Endothelial cell of umbilical vein (primary cell): Measurements from ENCODE around the gene OSBPL1A.

Experiments used
- CTCF ChIP-seq, 2 donors: IDR thresholded peaks; 1 replicate in 1 of 2; 2 replicates in 1 of 2; pipeline ENCODE4 v1.5.1; 2011; ENCODE audit warnings: low read length in 2 of 2, mild to moderate bottlenecking in 2 of 2, moderate library complexity in 2 of 2, control low read depth in 1 of 2, inconsistent platforms in 1 of 2, low read depth in 1 of 2; ENCODE audit not compliant: insufficient read depth in 1 of 2; ENCODE audit errors: extremely low read depth in 1 of 2
- EZH2 ChIP-seq: IDR thresholded peaks from 2 replicates; pipeline ENCODE4 v1.6.1; 2012; ENCODE audit warnings: borderline replicate concordance, low read depth, mild to moderate bottlenecking, moderate library complexity, low read length, inconsistent platforms; ENCODE audit not compliant: severe bottlenecking
- GATA2 ChIP-seq: IDR thresholded peaks from 2 replicates; pipeline ENCODE4 v1.7.0; 2011; ENCODE audit warnings: low read depth, mild to moderate bottlenecking, moderate library complexity, mixed read lengths, low read length; ENCODE audit not compliant: insufficient read length, insufficient read depth
- MAX ChIP-seq: IDR thresholded peaks from 2 replicates; pipeline ENCODE4 v1.6.1; 2011; ENCODE audit not compliant: insufficient read depth, insufficient read length
- MYC ChIP-seq: IDR thresholded peaks from one replicate; pipeline ENCODE4 v1.6.1; 2011; ENCODE audit warnings: mild to moderate bottlenecking, low read depth, low read length
- POLR2A ChIP-seq: IDR thresholded peaks from 2 replicates; pipeline ENCODE4 v1.6.1; 2012; ENCODE audit warnings: low read depth, mild to moderate bottlenecking, control low read depth, low read length
- POLR2AphosphoS5 ChIP-seq: IDR thresholded peaks from 2 replicates; pipeline ENCODE4 v1.6.1; 2012; ENCODE audit warnings: low read depth, mild to moderate bottlenecking, control low read depth, low read length, moderate library complexity; ENCODE audit not compliant: insufficient read depth

GRCh38 chr18:24227977-24228666, 169.5 kb downstream of the OSBPL1A start:
- no peak for TF ChIP-seq CTCF (IDR thresholded peaks at IDR 0.05; ENCODE audit: extremely low read depth in 1 of 2, insufficient read depth in 1 of 2, low read depth in 1 of 2, low read length in 2 of 2)
- no peak for TF ChIP-seq POLR2AphosphoS5
- no peak for TF ChIP-seq POLR2A
- TF ChIP-seq EZH2: no peak
- no peak for TF ChIP-seq MAX
- no peak for TF ChIP-seq GATA2
- TF ChIP-seq MYC: no peak
